GM12878 (cell line): ENCODE data around the gene LMTK3. TPM values are rescaled to one million over a fixed set of nuclear protein-coding genes. Genes with fewer than 3 reads are reported as not detected.

Experiments used
- ATAC-seq: fragments of 200-7000 bp; cut with Tn5 transposase; 3 replicates; pipeline ENCODE4 v1.9.1; 2020; ENCODE audit warnings: mild to moderate bottlenecking, moderate library complexity
- BruUV-seq: library from RNA; stranded (reverse); fragments of 400-500 nt; replicated peaks from 2 replicates; lab custom pipeline; 2021; lab: Mats Ljungman, UMichigan
- CTCF ChIA-PET: fragments of 300-600 bp; sonication (Branson Sonifier 250); formaldehyde crosslinking; extraction: SDS; loops from one replicate; lab custom pipeline; 2021; ENCODE audit warnings: inconsistent platforms; lab: Yijun Ruan, JAX
- POLR2A ChIA-PET: fragments of 350-600 bp; formaldehyde crosslinking; extraction: SDS; loops from one replicate; lab custom pipeline; 2021; ENCODE audit warnings: inconsistent platforms; lab: Charles Lee
- RAD21 ChIA-PET: fragments of 300-600 bp; sonication (Branson Sonifier 250); formaldehyde crosslinking; loops from one replicate; lab custom pipeline; 2023; ENCODE audit warnings: antibody characterized with exemption; ENCODE audit not compliant: unreplicated experiment; lab: Charles Lee
- SMC1A ChIA-PET: fragments of 300-600 bp; sonication (Branson Sonifier 250); formaldehyde crosslinking; loops from one replicate; lab custom pipeline; 2023; ENCODE audit not compliant: unreplicated experiment, uncharacterized antibody; lab: Charles Lee
- DNase-seq: peaks from one replicate; pipeline ENCODE4 v3.0.0-alpha.2; 2011; ENCODE audit warnings: low read depth, low spot score
- FAIRE-seq: peaks from 3 replicates; lab custom pipeline; 2011; peaks lifted over from hg19 to GRCh38; lab: Jason Lieb, UNC
- H2AFZ ChIP-seq: 2 replicates; pipeline ENCODE4 v1.6.0; 2011; ENCODE audit warnings: low read depth, low read length, control low read depth; ENCODE audit not compliant: control insufficient read depth
- H3K27ac ChIP-seq: 2 replicates; pipeline ENCODE4 v1.5.1; 2011; ENCODE audit warnings: control low read depth; ENCODE audit not compliant: control insufficient read depth, insufficient read depth
- H3K27me3 ChIP-seq, 2 experiments: replicated peaks in 1 of 2; 2 replicates each; pipeline versions ENCODE4 v1.6.0 to v1.6.1; 2011; ENCODE audit warnings: low read length in 1 of 2; ENCODE audit not compliant: control insufficient read depth in 2 of 2, insufficient read depth in 2 of 2
- H3K36me3 ChIP-seq, 2 experiments: 2 replicates each; pipeline ENCODE4 v1.5.1; 2011; ENCODE audit warnings: low read length in 1 of 2; ENCODE audit not compliant: control insufficient read depth in 2 of 2, insufficient read depth in 2 of 2
- H3K4me1 ChIP-seq: 2 replicates; pipeline ENCODE4 v1.6.1; 2011; ENCODE audit warnings: mild to moderate bottlenecking, low read length, moderate library complexity, mixed read lengths; ENCODE audit not compliant: control insufficient read depth, insufficient read depth
- H3K4me2 ChIP-seq: 2 replicates; pipeline ENCODE4 v1.6.0; 2011; ENCODE audit warnings: control low read depth; ENCODE audit not compliant: control insufficient read depth, insufficient read depth
- H3K4me3 ChIP-seq: fragments of 200-600 bp; sonication (generic); 2 replicates; pipeline ENCODE4 v1.5.1; 2016
- H3K79me2 ChIP-seq: 2 replicates; pipeline ENCODE4 v1.6.0; 2011; ENCODE audit warnings: low read length; ENCODE audit not compliant: control insufficient read depth, insufficient read depth
- H3K9ac ChIP-seq: 2 replicates; pipeline ENCODE4 v1.8.0; 2011; ENCODE audit warnings: low read length, control low read depth, mixed read lengths; ENCODE audit not compliant: control insufficient read depth, insufficient read depth
- H3K9me3 ChIP-seq: replicated peaks from 3 replicates; pipeline ENCODE4 v1.5.1; 2011; ENCODE audit warnings: mild to moderate bottlenecking, low read length; ENCODE audit not compliant: control insufficient read depth, insufficient read depth
- H4K20me1 ChIP-seq: 2 replicates; pipeline ENCODE4 v1.6.0; 2011; ENCODE audit not compliant: control insufficient read depth, insufficient read depth
- CHD4 ChIP-seq: fragments of 200-600 bp; sonication (generic); IDR thresholded peaks from 2 replicates; pipeline ENCODE4 v1.6.1; 2016; ENCODE audit warnings: mild to moderate bottlenecking
- E2F8 ChIP-seq: fragments of 450-650 bp; IDR thresholded peaks from 2 replicates; pipeline ENCODE4 v1.6.1; 2018; ENCODE audit warnings: mild to moderate bottlenecking, low read depth, moderate library complexity; ENCODE audit not compliant: partially characterized antibody
- HDAC6 ChIP-seq: fragments of 200-600 bp; sonication (generic); IDR thresholded peaks from one replicate; pipeline ENCODE4 v1.8.0; 2017; ENCODE audit warnings: antibody characterized with exemption; ENCODE audit not compliant: unreplicated experiment
- NR2C1 ChIP-seq: fragments of 450-650 bp; IDR thresholded peaks from 2 replicates; pipeline ENCODE4 v1.6.1; 2017; ENCODE audit warnings: antibody characterized with exemption, mild to moderate bottlenecking, moderate library complexity
- TCF12 ChIP-seq: IDR thresholded peaks from 2 replicates; pipeline ENCODE4 v1.6.1; 2011; ENCODE audit warnings: low read depth, mild to moderate bottlenecking, low read length
- TCF7 ChIP-seq: IDR thresholded peaks from 2 replicates; pipeline ENCODE4 v1.6.1; 2014; ENCODE audit warnings: antibody characterized with exemption, borderline replicate concordance
- USF2 ChIP-seq: IDR thresholded peaks from 2 replicates; pipeline ENCODE4 v1.6.1; 2011; ENCODE audit warnings: low read depth, low read length, improper control_type of control experiment, borderline replicate concordance
- ZBTB40 ChIP-seq: fragments of 450-650 bp; IDR thresholded peaks from 2 replicates; pipeline ENCODE4 v1.6.1; 2016; ENCODE audit warnings: mild to moderate bottlenecking, moderate library complexity, borderline replicate concordance
- WGBS: methylation state at CpG from one replicate; pipeline ENCODE4 v1.1.6; 2016; ENCODE audit warnings: low lambda C conversion rate; ENCODE audit not compliant: insufficient replicate concordance, insufficient coverage; ENCODE audit errors: missing lambda C conversion rate; 5-methylcytosine and 5-hydroxymethylcytosine counted together
- in situ Hi-C: fragments of 300-500 bp; cut with MboI; formaldehyde crosslinking; loops from 9 replicates; pipeline ENCODE4 v1.14.3; 2018; ENCODE audit warnings: mixed read lengths
- intact Hi-C: fragments of 100-400 bp; cut with micrococcal nuclease; formaldehyde crosslinking; loops from one replicate; pipeline ENCODE4 v1.14.2; 2022; ENCODE audit not compliant: unreplicated experiment
- polyA plus RNA-seq, 11 experiments: library from polyadenylated mRNA; depleted of rRNA in 4 of 11; unstranded in 6 of 11; stranded (reverse) in 5 of 11; fragments of >200 nt; fragmentation: Nextera tagmentation in 4 of 11; fragmentation: Illumina TruSeq in 1 of 11; extraction: Ambion mirVana in 4 of 11; extraction: Trizol in 1 of 11; gene quantifications; 1 replicate in 1 of 11; 2 replicates in 10 of 11; pipeline versions ENCODE4 v1.2.1 to v1.2.3, GENCODE V29; 2011 to 2016; ENCODE audit warnings: inconsistent platforms in 2 of 11, missing spikeins in 2 of 11, low read depth in 1 of 11
- total RNA-seq, 4 experiments: library from RNA; depleted of rRNA in 3 of 4; stranded (reverse); fragments of >200 nt in 3 of 4; fragmentation: Illumina TruSeq in 1 of 4; extraction: Trizol in 1 of 4; gene quantifications; 2 replicates each; pipeline versions ENCODE4 v1.2.1 to v1.2.3, GENCODE V29; 2013 to 2021
- TF ChIP-seq, protein P1 (sequence below): IDR thresholded peaks from 2 replicates; pipeline ENCODE4 v1.6.1; 2012; ENCODE audit warnings: low read depth, low read length, improper control_type of control experiment

Gene LMTK3
- total and polyA plus RNA-seq, 10 of the 15 experiments (the other 5 are each of a cell fraction or from before 2014, with no cell fraction given) = under 0.01 to 0.28 (median 0.04) TPM; not detected in 3

DNA sequence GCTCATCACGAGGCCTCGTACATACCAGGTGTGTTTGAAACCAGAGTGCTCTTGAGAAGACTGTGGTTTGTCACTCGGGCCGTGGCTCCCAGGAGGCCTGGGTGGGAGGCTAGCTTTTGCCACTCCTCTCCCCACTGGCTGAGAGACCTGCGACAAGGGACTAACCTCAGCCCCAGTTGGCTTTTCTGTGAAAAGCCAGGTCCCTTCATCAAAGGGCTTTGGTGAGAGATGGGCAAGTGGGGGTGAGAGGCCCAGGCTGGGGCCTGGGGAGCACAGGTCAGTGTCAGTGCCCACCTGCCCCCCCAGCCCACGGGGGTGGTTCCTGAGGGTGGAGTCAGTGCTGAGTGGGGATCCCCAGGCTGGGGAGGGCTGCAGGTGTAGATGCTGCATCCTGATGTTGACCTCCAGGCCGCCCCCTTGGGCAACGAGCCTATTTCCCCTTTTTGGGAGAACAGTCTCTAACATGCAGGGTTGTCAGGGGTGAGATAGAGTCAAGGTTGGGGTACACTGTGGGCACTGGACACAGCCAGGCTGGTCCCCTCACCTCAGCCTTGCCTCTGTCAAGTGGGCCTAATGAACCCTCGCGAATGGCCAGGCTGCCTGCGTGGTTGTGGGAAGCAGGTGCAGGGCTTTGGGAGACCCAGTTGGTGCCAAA lies 55.6 kb downstream of the LMTK3 start (continued):
- no peak for TF ChIP-seq USF2

- in situ Hi-C loops (no loop called here), intact Hi-C loops (no loop called here)
- H3K4me1 ChIP-seq = no peaks in the 10 kb centered on the region; the same call in 1 of the 2 replicates
- WGBS = 90% methylated on average over 16 of the region's 16 CpGs
- H3K9ac ChIP-seq = no peak within 1 kb of the TSS
- ATAC-seq = peak; percentile 16; the same call in 1 of the 3 replicates
- no peaks in the 10 kb centered on the region for H3K27me3 ChIP-seq
- H3K27ac ChIP-seq = no peak within 1 kb of the TSS
- H3K4me3 ChIP-seq = no peak within 1 kb of the TSS
- CTCF ChIA-PET = interaction anchor here (1.0 to 1.1 kb wide), 2 partner anchors 34 to 64 kb away, joined by 3 read pairs; partner anchors contain the start of gene KDELR1
- H3K4me2 ChIP-seq = 0 out of 2 replicates have a peak within 1 kb of the TSS, but pooled peaks have one; percentile 9
- SMC1A ChIA-PET = interaction anchor here (1.1 kb wide), 1 partner anchor 34 kb away, joined by 4 read pairs; no protein-coding TSS in a partner anchor
- no peaks in the 10 kb centered on the region; the same call in 1 of the 2 replicates for H3K79me2 ChIP-seq
- DNase-seq = no peak
- POLR2A ChIA-PET = interaction anchor here (1.0 kb wide), 1 partner anchor 11 kb away, joined by 5 read pairs; no protein-coding TSS in a partner anchor
- FAIRE-seq = no peak
- no TSS peak for BruUV-seq
- H2AFZ ChIP-seq = no peak within 1 kb of the TSS
- TF ChIP-seq ZBTB40 (no peak), TCF12 (no peak), E2F8 (no peak), NR2C1 (no peak), CHD4 (no peak), TCF7 (no peak), HDAC6 (no peak)
- TF ChIP-seq, protein P1, sequence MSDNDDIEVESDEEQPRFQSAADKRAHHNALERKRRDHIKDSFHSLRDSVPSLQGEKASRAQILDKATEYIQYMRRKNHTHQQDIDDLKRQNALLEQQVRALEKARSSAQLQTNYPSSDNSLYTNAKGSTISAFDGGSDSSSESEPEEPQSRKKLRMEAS = no peak
- RAD21 ChIA-PET = interaction anchor here (0.9 kb wide), 1 partner anchor 92 kb away, joined by 3 read pairs; the partner anchor contains the start of genes SYNGR4 and TMEM143
- H3K36me3 ChIP-seq = peaks cover 22 to 24% of the 10 kb centered on the region in 2 experiments
- H3K9me3 ChIP-seq = no peaks in the 10 kb centered on the region
- H4K20me1 ChIP-seq = no peaks in the 10 kb centered on the region
Measured at GRCh38 chr19:48455171-48455907, 56.3 kb downstream of the LMTK3 start, which contains the start of gene KCNJ14. KCNJ14 (plus strand) TSS chr19:48455574; CDS start chr19:48461725, 6,151 bp downstream.
